Neural progenitor cell (in vitro differentiated cells): Measurements from ENCODE around the gene SYT17. TPM values are rescaled to one million over a fixed set of nuclear protein-coding genes. Genes with fewer than 3 reads are reported as not detected.

ENCODE experiments used
- DNase-seq: peaks from one replicate; pipeline ENCODE4 v3.0.0-alpha.2; 2016; ENCODE audit warnings: low spot score
- H2AFZ ChIP-seq: fragments of 200-600 bp; sonication (generic); replicated peaks from 2 replicates; pipeline ENCODE4 v1.6.1; 2016; ENCODE audit warnings: antibody characterized with exemption
- H3F3A ChIP-seq: fragments of 200-600 bp; sonication (generic); 2 replicates; pipeline ENCODE4 v1.6.1; 2016; ENCODE audit warnings: antibody characterized with exemption, low read depth
- H3K27ac ChIP-seq: fragments of 200-600 bp; sonication (generic); 2 replicates; pipeline ENCODE4 v1.5.1; 2016; ENCODE audit warnings: mild to moderate bottlenecking
- H3K27me3 ChIP-seq: fragments of 200-600 bp; sonication (generic); 2 replicates; pipeline ENCODE4 v1.6.1; 2016; ENCODE audit warnings: mild to moderate bottlenecking, moderate library complexity
- H3K36me3 ChIP-seq: fragments of 200-600 bp; sonication (generic); 2 replicates; pipeline ENCODE4 v1.5.1; 2016
- H3K4me1 ChIP-seq: fragments of 200-600 bp; sonication (generic); 2 replicates; pipeline ENCODE4 v1.6.1; 2016; ENCODE audit warnings: mixed run types
- H3K4me2 ChIP-seq: fragments of 200-600 bp; sonication (generic); 2 replicates; pipeline ENCODE4 v1.6.1; 2016
- H3K4me3 ChIP-seq: fragments of 200-600 bp; sonication (generic); 2 replicates; pipeline ENCODE4 v1.5.1; 2016
- H3K79me2 ChIP-seq: fragments of 200-600 bp; sonication (generic); 2 replicates; pipeline ENCODE4 v1.6.1; 2016; ENCODE audit warnings: low read depth
- H3K9ac ChIP-seq: fragments of 200-600 bp; sonication (generic); 2 replicates; pipeline ENCODE4 v1.6.1; 2016
- H3K9me3 ChIP-seq: fragments of 200-600 bp; sonication (generic); 2 replicates; pipeline ENCODE4 v1.5.1; 2016; ENCODE audit warnings: low read depth
- H4K20me1 ChIP-seq: fragments of 200-600 bp; sonication (generic); 2 replicates; pipeline ENCODE4 v1.6.1; 2016; ENCODE audit warnings: low read depth
- H3K27ac Mint-ChIP-seq: 3 replicates; pipeline ENCODE4 v1.8.0; 2021; ENCODE audit warnings: mixed read lengths
- H3K27me3 Mint-ChIP-seq: 2 replicates; pipeline ENCODE4 v1.8.0; 2022; ENCODE audit warnings: low read depth, mild to moderate bottlenecking, inconsistent platforms, moderate library complexity, mixed read lengths; ENCODE audit not compliant: insufficient read depth
- H3K36me3 Mint-ChIP-seq: 3 replicates; pipeline ENCODE4 v1.8.0; 2021; ENCODE audit warnings: mixed read lengths
- H3K4me1 Mint-ChIP-seq: 3 replicates; pipeline ENCODE4 v1.8.0; 2021; ENCODE audit warnings: mixed read lengths
- H3K4me3 Mint-ChIP-seq: 3 replicates; pipeline ENCODE4 v1.8.0; 2021; ENCODE audit warnings: mild to moderate bottlenecking, moderate library complexity, mixed read lengths
- H3K9me3 Mint-ChIP-seq: 3 replicates; pipeline ENCODE4 v1.8.0; 2020; ENCODE audit warnings: mixed read lengths
- CTCF ChIP-seq: fragments of 200-600 bp; sonication (generic); IDR thresholded peaks from 2 replicates; pipeline ENCODE4 v1.5.1; 2017; ENCODE audit warnings: antibody characterized with exemption, mild to moderate bottlenecking
- EZH2 ChIP-seq: fragments of 200-600 bp; sonication (generic); IDR thresholded peaks from 2 replicates; pipeline ENCODE4 v1.6.1; 2017; ENCODE audit warnings: antibody characterized with exemption, mild to moderate bottlenecking, moderate library complexity
- EZH2phosphoT487 ChIP-seq: fragments of 200-600 bp; sonication (generic); IDR thresholded peaks from 2 replicates; pipeline ENCODE4 v1.6.1; 2017; ENCODE audit warnings: antibody characterized with exemption
- total RNA-seq: library from RNA; depleted of rRNA; stranded (reverse); fragments of >200 nt; gene quantifications from 2 replicates; pipeline ENCODE4 v1.2.3, GENCODE V29; 2015; ENCODE audit warnings: low replicate concordance

Gene SYT17
- total RNA-seq, 1 donor from 2014 or later: 7.2 TPM

DNA sequence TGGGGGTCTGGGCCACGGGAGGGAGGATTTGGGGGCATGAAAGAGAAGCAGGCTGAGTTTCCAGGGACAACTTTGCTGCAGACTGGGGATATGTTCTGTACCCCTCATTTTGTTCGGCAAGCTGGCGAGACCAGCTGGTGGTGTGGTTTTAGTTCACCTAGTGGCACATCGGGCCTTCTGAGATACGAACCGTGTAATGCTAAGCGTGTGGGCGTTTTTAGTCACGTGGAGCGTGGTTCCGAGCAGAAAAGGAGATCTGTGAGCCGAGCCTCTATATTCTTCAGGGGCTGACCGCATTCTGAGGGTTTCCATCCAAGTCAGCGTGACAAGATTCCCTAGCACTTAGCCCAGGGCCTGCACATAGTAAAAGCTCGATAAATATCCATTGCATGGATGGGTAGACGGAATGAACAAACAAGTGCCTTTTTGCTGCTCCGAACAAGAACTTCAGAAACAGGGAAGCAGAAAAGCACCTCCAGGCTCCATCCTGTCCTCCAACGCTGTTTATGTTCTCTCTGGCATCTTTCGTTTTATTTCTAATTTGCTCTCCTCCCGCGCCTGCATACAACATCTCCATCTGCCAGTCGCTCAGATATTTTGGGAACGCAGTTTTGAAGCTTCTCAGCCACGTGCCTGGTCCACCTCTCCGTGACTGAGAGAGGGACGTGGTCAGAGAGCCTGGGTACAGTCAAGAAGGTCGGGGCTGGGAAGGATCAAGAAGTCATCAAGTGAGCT is 5.8 kb downstream of the SYT17 start:
- Histone ChIP-seq H4K20me1 (peaks cover 8% of the 10 kb centered on the region), H3K27ac (no peak overlapping the region), H3K4me2 (no peak overlapping the region), H3K4me3 (no peak overlapping the region), H3K9ac (no peak overlapping the region), H3F3A (no peaks in the 10 kb centered on the region), H3K79me2 (no peaks in the 10 kb centered on the region), H3K36me3 (no peaks in the 10 kb centered on the region), H3K9me3 (no peaks in the 10 kb centered on the region), H3K27me3 (peaks cover 30% of the 10 kb centered on the region), H3K4me1 (peaks cover 3% of the 10 kb centered on the region), H2AFZ (no peak overlapping the region)
- Mint-ChIP-seq H3K9me3 (no peaks in the 10 kb centered on the region), H3K4me1 (peaks cover 26% of the 10 kb centered on the region), H3K36me3 (peaks cover 13% of the 10 kb centered on the region), H3K27me3 (peaks cover 6% of the 10 kb centered on the region), H3K4me3 (no peak overlapping the region), H3K27ac (peak overlapping the region; percentile 52)
- DNase-seq: no peak
- TF ChIP-seq CTCF: no peak
- no peak for TF ChIP-seq EZH2phosphoT487
- no peak for TF ChIP-seq EZH2

DNA sequence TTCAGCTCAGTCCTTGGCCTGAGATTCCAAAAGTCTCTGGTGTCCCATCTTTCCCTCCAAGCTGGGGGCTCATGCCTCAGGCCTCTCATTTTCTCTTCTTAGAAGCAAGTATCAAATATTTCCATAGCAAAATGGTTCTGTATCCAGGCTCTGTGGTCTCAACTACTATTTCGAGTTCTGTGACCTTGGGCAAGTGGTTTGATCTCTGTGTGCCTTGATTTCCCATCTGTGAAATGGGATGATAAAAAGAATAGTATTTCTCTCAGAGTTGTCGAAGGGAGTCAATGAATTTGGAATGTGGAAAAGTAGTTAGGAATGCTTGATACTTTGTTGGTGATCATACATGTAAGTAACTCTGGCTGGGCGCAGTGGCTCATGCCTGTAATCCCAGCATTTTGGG is 6.4 kb downstream of the SYT17 start:
- Mint-ChIP-seq H3K27ac (no peak overlapping the region), H3K36me3 (peaks cover 13% of the 10 kb centered on the region), H3K27me3 (peaks cover 6% of the 10 kb centered on the region), H3K4me3 (no peak overlapping the region), H3K4me1 (peaks cover 24% of the 10 kb centered on the region), H3K9me3 (no peaks in the 10 kb centered on the region)
- peaks cover 24% of the 10 kb centered on the region for H3K27me3 ChIP-seq
- H3K9me3 ChIP-seq: no peaks in the 10 kb centered on the region
- no peaks in the 10 kb centered on the region for H3F3A ChIP-seq
- H3K4me3 ChIP-seq: no peak overlapping the region
- no peak overlapping the region for H3K27ac ChIP-seq
- no peak overlapping the region for H2AFZ ChIP-seq
- DNase-seq: no peak
- H3K79me2 ChIP-seq: no peaks in the 10 kb centered on the region
- no peak overlapping the region for H3K9ac ChIP-seq
- H3K4me2 ChIP-seq: no peak overlapping the region
- H3K4me1 ChIP-seq: no peaks in the 10 kb centered on the region
- no peaks in the 10 kb centered on the region for H3K36me3 ChIP-seq
- H4K20me1 ChIP-seq: peaks cover 2% of the 10 kb centered on the region
- TF ChIP-seq EZH2phosphoT487 (no peak), EZH2 (no peak), CTCF (no peak)

DNA sequence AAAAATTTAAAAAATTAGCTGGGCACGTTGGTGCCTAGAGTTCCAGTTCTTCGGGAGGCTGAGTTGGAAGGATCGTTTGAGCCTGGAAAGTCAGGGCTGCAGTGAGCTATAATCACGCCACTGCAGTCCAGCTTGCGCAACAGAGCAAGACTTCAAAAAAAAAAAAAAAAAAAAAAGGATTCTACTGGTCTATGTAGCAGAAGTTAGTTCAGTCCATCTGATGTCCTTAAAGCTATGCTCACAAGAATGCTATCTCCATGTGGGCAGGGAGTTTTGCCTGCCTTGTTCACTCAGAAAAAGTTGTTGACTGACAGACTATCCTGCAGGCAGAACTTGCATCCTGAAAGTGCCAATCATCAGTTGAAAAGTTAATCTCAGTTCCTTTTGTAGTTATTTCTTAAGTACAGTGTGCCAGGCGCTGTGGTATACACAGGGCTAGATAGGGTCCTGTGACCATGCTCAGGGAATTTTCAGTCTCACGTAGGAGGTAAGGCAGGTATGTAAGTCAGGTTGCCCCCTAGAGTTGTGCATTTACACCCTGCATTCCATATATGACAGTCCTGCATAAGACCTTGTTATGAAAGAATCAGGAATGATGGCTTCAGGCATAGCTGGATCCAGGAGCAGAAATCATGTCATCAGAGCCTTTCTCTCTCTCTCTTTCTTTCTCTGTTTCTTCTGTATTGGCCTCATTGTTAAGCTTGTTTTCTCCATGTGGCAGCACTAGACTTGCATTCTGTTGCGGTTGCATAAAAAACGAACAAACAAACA is 7.6 kb downstream of the SYT17 start:
- H3K9me3 Mint-ChIP-seq: no peaks in the 10 kb centered on the region
- Histone ChIP-seq H3K9ac (no peak overlapping the region), H3K9me3 (no peaks in the 10 kb centered on the region), H3K27me3 (peaks cover 12% of the 10 kb centered on the region), H3K4me1 (no peaks in the 10 kb centered on the region), H3K4me3 (no peak overlapping the region), H3K27ac (no peak overlapping the region), H3K4me2 (no peak overlapping the region), H3K36me3 (no peaks in the 10 kb centered on the region), H2AFZ (no peak overlapping the region), H3F3A (no peaks in the 10 kb centered on the region), H4K20me1 (no peaks in the 10 kb centered on the region), H3K79me2 (no peaks in the 10 kb centered on the region)
- H3K27ac Mint-ChIP-seq: no peak overlapping the region
- no peak overlapping the region for H3K4me3 Mint-ChIP-seq
- H3K27me3 Mint-ChIP-seq: peaks cover 4% of the 10 kb centered on the region
- H3K4me1 Mint-ChIP-seq: peaks cover 18% of the 10 kb centered on the region
- DNase-seq: no peak
- TF ChIP-seq EZH2phosphoT487: no peak
- TF ChIP-seq EZH2: no peak
- TF ChIP-seq CTCF: no peak
- H3K36me3 Mint-ChIP-seq: peaks cover 18% of the 10 kb centered on the region
